HepG2 (cell line): Measurements from ENCODE around the gene HPS6.

Experiments
- EZH2 ChIP-seq: conservative IDR thresholded peaks from 2 replicates; pipeline ENCODE4 v1.6.1; 2012; ENCODE audit warnings: mild to moderate bottlenecking, low read depth, low read length, moderate library complexity
- ISL2 ChIP-seq: sonication (generic); formaldehyde crosslinking; IDR thresholded peaks from 2 replicates; pipeline ENCODE4 v1.5.0; 2020; ENCODE audit warnings: missing genetic modification reagents
- RBM39 ChIP-seq: fragments of 200-400 bp; formaldehyde crosslinking; IDR thresholded peaks from one replicate; pipeline ENCODE4 v1.6.1; 2018; ENCODE audit warnings: antibody characterized with exemption, mild to moderate bottlenecking, low read depth, low read length; ENCODE audit not compliant: poor library complexity, severe bottlenecking
- TCF12 ChIP-seq, 2 experiments: fragments of 450-650 bp in 1 of 2; sonication (generic) in 1 of 2; formaldehyde crosslinking in 1 of 2; IDR thresholded peaks; 2 replicates each; pipeline versions ENCODE4 v1.6.1 to v1.8.0; 2017 to 2022; ENCODE audit warnings: antibody characterized with exemption in 1 of 2, mild to moderate bottlenecking in 1 of 2, missing genetic modification reagents in 1 of 2, moderate library complexity in 1 of 2
- ZNF629 ChIP-seq: sonication (generic); formaldehyde crosslinking; conservative IDR thresholded peaks from 2 replicates; pipeline ENCODE4 v1.5.0; 2020; ENCODE audit warnings: missing genetic modification reagents
- ZNF660 ChIP-seq: sonication (generic); formaldehyde crosslinking; IDR thresholded peaks from 2 replicates; pipeline ENCODE4 v1.5.1; 2020; ENCODE audit warnings: mild to moderate bottlenecking, low read depth, missing genetic modification reagents, borderline replicate concordance
- TF ChIP-seq, protein P1 (sequence below): sonication (generic); formaldehyde crosslinking; IDR thresholded peaks from 2 replicates; pipeline ENCODE4 v1.4.0; 2020; ENCODE audit warnings: missing genetic modification reagents
- TF ChIP-seq, protein P2 (sequence below): sonication (generic); formaldehyde crosslinking; IDR thresholded peaks from 2 replicates; pipeline ENCODE4 v1.4.0; 2020; ENCODE audit warnings: missing genetic modification reagents, borderline replicate concordance
- TF ChIP-seq, protein P3 (sequence below): sonication (generic); formaldehyde crosslinking; IDR thresholded peaks from 2 replicates; pipeline ENCODE4 v1.5.1; 2020; ENCODE audit warnings: mild to moderate bottlenecking, missing genetic modification reagents, borderline replicate concordance

- TF ChIP-seq, protein P1, sequence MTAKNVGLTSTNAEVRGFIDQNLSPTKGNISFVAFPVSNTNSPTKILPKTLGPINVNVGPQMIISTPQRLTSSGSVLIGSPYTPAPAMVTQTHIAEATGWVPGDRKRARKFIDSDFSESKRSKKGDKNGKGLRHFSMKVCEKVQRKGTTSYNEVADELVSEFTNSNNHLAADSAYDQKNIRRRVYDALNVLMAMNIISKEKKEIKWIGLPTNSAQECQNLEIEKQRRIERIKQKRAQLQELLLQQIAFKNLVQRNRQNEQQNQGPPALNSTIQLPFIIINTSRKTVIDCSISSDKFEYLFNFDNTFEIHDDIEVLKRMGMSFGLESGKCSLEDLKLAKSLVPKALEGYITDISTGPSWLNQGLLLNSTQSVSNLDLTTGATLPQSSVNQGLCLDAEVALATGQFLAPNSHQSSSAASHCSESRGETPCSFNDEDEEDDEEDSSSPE (CRISPR knock-in tag), result no peak
- TF ChIP-seq, protein P2, sequence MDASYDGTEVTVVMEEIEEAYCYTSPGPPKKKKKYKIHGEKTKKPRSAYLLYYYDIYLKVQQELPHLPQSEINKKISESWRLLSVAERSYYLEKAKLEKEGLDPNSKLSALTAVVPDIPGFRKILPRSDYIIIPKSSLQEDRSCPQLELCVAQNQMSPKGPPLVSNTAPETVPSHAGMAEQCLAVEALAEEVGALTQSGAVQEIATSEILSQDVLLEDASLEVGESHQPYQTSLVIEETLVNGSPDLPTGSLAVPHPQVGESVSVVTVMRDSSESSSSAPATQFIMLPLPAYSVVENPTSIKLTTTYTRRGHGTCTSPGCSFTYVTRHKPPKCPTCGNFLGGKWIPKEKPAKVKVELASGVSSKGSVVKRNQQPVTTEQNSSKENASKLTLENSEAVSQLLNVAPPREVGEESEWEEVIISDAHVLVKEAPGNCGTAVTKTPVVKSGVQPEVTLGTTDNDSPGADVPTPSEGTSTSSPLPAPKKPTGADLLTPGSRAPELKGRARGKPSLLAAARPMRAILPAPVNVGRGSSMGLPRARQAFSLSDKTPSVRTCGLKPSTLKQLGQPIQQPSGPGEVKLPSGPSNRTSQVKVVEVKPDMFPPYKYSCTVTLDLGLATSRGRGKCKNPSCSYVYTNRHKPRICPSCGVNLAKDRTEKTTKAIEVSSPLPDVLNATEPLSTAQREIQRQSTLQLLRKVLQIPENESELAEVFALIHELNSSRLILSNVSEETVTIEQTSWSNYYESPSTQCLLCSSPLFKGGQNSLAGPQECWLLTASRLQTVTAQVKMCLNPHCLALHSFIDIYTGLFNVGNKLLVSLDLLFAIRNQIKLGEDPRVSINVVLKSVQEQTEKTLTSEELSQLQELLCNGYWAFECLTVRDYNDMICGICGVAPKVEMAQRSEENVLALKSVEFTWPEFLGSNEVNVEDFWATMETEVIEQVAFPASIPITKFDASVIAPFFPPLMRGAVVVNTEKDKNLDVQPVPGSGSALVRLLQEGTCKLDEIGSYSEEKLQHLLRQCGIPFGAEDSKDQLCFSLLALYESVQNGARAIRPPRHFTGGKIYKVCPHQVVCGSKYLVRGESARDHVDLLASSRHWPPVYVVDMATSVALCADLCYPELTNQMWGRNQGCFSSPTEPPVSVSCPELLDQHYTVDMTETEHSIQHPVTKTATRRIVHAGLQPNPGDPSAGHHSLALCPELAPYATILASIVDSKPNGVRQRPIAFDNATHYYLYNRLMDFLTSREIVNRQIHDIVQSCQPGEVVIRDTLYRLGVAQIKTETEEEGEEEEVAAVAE (CRISPR knock-in tag), result no peak
- TF ChIP-seq RBM39, result no peak
- no peak for TF ChIP-seq ZNF629 (CRISPR knock-in tag)
- no peak for TF ChIP-seq TCF12 (IDR thresholded peaks at IDR 0.05)
- no peak for TF ChIP-seq TCF12 (CRISPR knock-in tag; IDR thresholded peaks at IDR 0.05)
- TF ChIP-seq, protein P3, sequence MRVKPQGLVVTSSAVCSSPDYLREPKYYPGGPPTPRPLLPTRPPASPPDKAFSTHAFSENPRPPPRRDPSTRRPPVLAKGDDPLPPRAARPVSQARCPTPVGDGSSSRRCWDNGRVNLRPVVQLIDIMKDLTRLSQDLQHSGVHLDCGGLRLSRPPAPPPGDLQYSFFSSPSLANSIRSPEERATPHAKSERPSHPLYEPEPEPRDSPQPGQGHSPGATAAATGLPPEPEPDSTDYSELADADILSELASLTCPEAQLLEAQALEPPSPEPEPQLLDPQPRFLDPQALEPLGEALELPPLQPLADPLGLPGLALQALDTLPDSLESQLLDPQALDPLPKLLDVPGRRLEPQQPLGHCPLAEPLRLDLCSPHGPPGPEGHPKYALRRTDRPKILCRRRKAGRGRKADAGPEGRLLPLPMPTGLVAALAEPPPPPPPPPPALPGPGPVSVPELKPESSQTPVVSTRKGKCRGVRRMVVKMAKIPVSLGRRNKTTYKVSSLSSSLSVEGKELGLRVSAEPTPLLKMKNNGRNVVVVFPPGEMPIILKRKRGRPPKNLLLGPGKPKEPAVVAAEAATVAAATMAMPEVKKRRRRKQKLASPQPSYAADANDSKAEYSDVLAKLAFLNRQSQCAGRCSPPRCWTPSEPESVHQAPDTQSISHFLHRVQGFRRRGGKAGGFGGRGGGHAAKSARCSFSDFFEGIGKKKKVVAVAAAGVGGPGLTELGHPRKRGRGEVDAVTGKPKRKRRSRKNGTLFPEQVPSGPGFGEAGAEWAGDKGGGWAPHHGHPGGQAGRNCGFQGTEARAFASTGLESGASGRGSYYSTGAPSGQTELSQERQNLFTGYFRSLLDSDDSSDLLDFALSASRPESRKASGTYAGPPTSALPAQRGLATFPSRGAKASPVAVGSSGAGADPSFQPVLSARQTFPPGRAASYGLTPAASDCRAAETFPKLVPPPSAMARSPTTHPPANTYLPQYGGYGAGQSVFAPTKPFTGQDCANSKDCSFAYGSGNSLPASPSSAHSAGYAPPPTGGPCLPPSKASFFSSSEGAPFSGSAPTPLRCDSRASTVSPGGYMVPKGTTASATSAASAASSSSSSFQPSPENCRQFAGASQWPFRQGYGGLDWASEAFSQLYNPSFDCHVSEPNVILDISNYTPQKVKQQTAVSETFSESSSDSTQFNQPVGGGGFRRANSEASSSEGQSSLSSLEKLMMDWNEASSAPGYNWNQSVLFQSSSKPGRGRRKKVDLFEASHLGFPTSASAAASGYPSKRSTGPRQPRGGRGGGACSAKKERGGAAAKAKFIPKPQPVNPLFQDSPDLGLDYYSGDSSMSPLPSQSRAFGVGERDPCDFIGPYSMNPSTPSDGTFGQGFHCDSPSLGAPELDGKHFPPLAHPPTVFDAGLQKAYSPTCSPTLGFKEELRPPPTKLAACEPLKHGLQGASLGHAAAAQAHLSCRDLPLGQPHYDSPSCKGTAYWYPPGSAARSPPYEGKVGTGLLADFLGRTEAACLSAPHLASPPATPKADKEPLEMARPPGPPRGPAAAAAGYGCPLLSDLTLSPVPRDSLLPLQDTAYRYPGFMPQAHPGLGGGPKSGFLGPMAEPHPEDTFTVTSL (CRISPR knock-in tag), result no peak
- TF ChIP-seq EZH2, result no peak
- no peak for TF ChIP-seq ISL2 (CRISPR knock-in tag)
- no peak for TF ChIP-seq ZNF660 (CRISPR knock-in tag)
Measured at GRCh38 chr10:102067091-102067916, 2.2 kb downstream of the HPS6 start.
